HL-60 (cell line): ENCODE data around the gene TRIO.

Source experiments
- DNase-seq, 2 experiments: peaks; one replicate each; pipeline ENCODE4 v3.0.0-alpha.2; 2010 to 2020; ENCODE audit warnings: low read depth in 1 of 2, low spot score in 1 of 2
- H3K27ac ChIP-seq: fragments of 250-450 bp; sonication (Bioruptor Pico); replicated peaks from 2 replicates; pipeline ENCODE4 v1.5.1; 2020; ENCODE audit warnings: mild to moderate bottlenecking, moderate library complexity
- H3K27me3 ChIP-seq: fragments of 250-450 bp; sonication (Bioruptor Pico); 2 replicates; pipeline ENCODE4 v1.5.1; 2021; ENCODE audit warnings: mild to moderate bottlenecking, moderate library complexity; ENCODE audit not compliant: insufficient read depth, poor library complexity, severe bottlenecking
- H3K4me3 ChIP-seq: replicated peaks from 2 replicates; pipeline ENCODE4 v1.5.1; 2011; ENCODE audit warnings: mild to moderate bottlenecking, control low read depth, low read length; ENCODE audit not compliant: insufficient read depth
- CTCF ChIP-seq: IDR thresholded peaks from one replicate; pipeline ENCODE4 v1.5.1; 2011; ENCODE audit warnings: low read length, control low read depth, inconsistent platforms; ENCODE audit not compliant: insufficient read depth
- GABPA ChIP-seq: IDR thresholded peaks from 2 replicates; pipeline ENCODE4 v1.6.1; 2012; ENCODE audit warnings: low read depth
- POLR2AphosphoS5 ChIP-seq: IDR thresholded peaks from 2 replicates; pipeline ENCODE4 v1.6.1; 2012; ENCODE audit warnings: low read depth
- REST ChIP-seq: IDR thresholded peaks from 2 replicates; pipeline ENCODE4 v1.6.1; 2012; ENCODE audit warnings: low read depth; ENCODE audit not compliant: insufficient replicate concordance
- SPI1 ChIP-seq: IDR thresholded peaks from 2 replicates; pipeline ENCODE4 v1.6.1; 2012; ENCODE audit warnings: low read depth, mild to moderate bottlenecking, borderline replicate concordance

Gene TRIO

GRCh38 chr5:14143546-14143840, 351 bp downstream of the TRIO start:
- no peak overlapping the region for H3K27ac ChIP-seq
- H3K4me3 ChIP-seq, result peak overlapping the region; percentile 47
- no peak for TF ChIP-seq GABPA
- no peak for TF ChIP-seq POLR2AphosphoS5
- TF ChIP-seq REST, result no peak
- TF ChIP-seq SPI1, result no peak
- TF ChIP-seq CTCF, result no peak
- DNase-seq, result no peak
- no peaks in the 10 kb centered on the region for H3K27me3 ChIP-seq

- peak overlapping the region; percentile 47; the same call in 1 of the 2 replicates for H3K27ac ChIP-seq
- H3K27me3 ChIP-seq, result no peaks in the 10 kb centered on the region
- peak in 1 of 2 experiments; percentile 24 for DNase-seq
- peak overlapping the region; percentile 17; the same call in 1 of the 2 replicates for H3K4me3 ChIP-seq
- no peak for TF ChIP-seq REST
- TF ChIP-seq SPI1, result no peak
- no peak for TF ChIP-seq POLR2AphosphoS5
- no peak for TF ChIP-seq GABPA
- TF ChIP-seq CTCF, result no peak
These were observed 871 bp downstream of the TRIO start for GRCh38 chr5:14143841-14144585.

- TF ChIP-seq REST (no peak), SPI1 (peak; percentile 65; the same call in 1 of the 2 replicates), CTCF (no peak), POLR2AphosphoS5 (no peak), GABPA (no peak)
- peak in 1 of 2 experiments; percentile 82 for DNase-seq
- H3K27ac ChIP-seq, result peak overlapping the region; percentile 47; the same call in 1 of the 2 replicates
- no peaks in the 10 kb centered on the region for H3K27me3 ChIP-seq
- H3K4me3 ChIP-seq, result no peak overlapping the region
These were observed 1.7 kb downstream of the TRIO start for GRCh38 chr5:14144586-14145434.
